HG03457 (cell line): Measurements from ENCODE around the gene TMOD2.

ENCODE experiments used
- ATAC-seq: cut with Tn5 transposase; IDR thresholded peaks from one replicate; pipeline ENCODE4 v1.9.1; 2021; ENCODE audit warnings: moderate number of reproducible peaks; ENCODE audit not compliant: unreplicated experiment

Gene TMOD2

GRCh38 chr15:51812598-51812997 lies 61.2 kb downstream of the TMOD2 start:
- ATAC-seq, result no peak

- ATAC-seq, result no peak
Observed at GRCh38 chr15:51814606-51815005, 63.2 kb downstream of the TMOD2 start.

GRCh38 chr15:51816611-51817010 lies 65.2 kb downstream of the TMOD2 start:
- no peak for ATAC-seq

- ATAC-seq, result no peak
Observed at GRCh38 chr15:51818150-51818549, 66.8 kb downstream of the TMOD2 start.

- no peak for ATAC-seq
Observed at GRCh38 chr15:51825698-51826097, 74.3 kb downstream of the TMOD2 start.

- no peak for ATAC-seq
Observed at GRCh38 chr15:51828621-51829375, 77.4 kb downstream of the TMOD2 start.

- peak; percentile 76 for ATAC-seq
Observed at GRCh38 chr15:51829376-51830275, 78.2 kb downstream of the TMOD2 start, which contains the start of gene TMOD3. Gene TMOD3, plus strand, starts transcription at chr15:51829653. Its CDS starts 33,232 bp downstream, at chr15:51862885.

- ATAC-seq, result peak; percentile 20
Observed at GRCh38 chr15:51830276-51830806, 78.9 kb downstream of the TMOD2 start.

GRCh38 chr15:51833772-51834171 lies 82.4 kb downstream of the TMOD2 start:
- no peak for ATAC-seq

GRCh38 chr15:51837792-51838251 lies 86.4 kb downstream of the TMOD2 start:
- ATAC-seq, result no peak

- ATAC-seq, result no peak
Observed at GRCh38 chr15:51838270-51838669, 86.9 kb downstream of the TMOD2 start.

- no peak for ATAC-seq
Observed at GRCh38 chr15:51840692-51841091, 89.3 kb downstream of the TMOD2 start.

- ATAC-seq, result no peak
Observed at GRCh38 chr15:51841406-51842040, 90.1 kb downstream of the TMOD2 start.

- ATAC-seq, result no peak
Observed at GRCh38 chr15:51842265-51842664, 90.9 kb downstream of the TMOD2 start.

GRCh38 chr15:51842852-51843737 lies 91.7 kb downstream of the TMOD2 start:
- ATAC-seq, result no peak

GRCh38 chr15:51844747-51845426 lies 93.5 kb downstream of the TMOD2 start:
- no peak for ATAC-seq

- ATAC-seq, result no peak
Observed at GRCh38 chr15:51846066-51846462, 94.7 kb downstream of the TMOD2 start.

GRCh38 chr15:51846463-51847230 lies 95.2 kb downstream of the TMOD2 start:
- no peak for ATAC-seq

GRCh38 chr15:51848811-51849210 lies 97.4 kb downstream of the TMOD2 start:
- no peak for ATAC-seq
